Fibroblast of peridontal ligament (primary cell): ENCODE data around the gene ENOPH1.

ENCODE experiments used
- DNase-seq: peaks from one replicate; pipeline ENCODE4 v3.0.0-alpha.2; 2010; ENCODE audit errors: extremely low read depth

The ENOPH1 gene

GRCh38 chr4:82428526-82428968 is 1.8 kb upstream of the ENOPH1 start:
- no peak for DNase-seq

GRCh38 chr4:82428969-82429727 is 1.2 kb upstream of the ENOPH1 start:
- DNase-seq = peak; percentile 86

GRCh38 chr4:82429728-82430192 is 630 bp upstream of the ENOPH1 start:
- no peak for DNase-seq

GRCh38 chr4:82430964-82431745 is 765 bp downstream of the ENOPH1 start:
- peak; percentile 33 for DNase-seq

GRCh38 chr4:82431831-82432230 is 1.4 kb downstream of the ENOPH1 start:
- DNase-seq = no peak

GRCh38 chr4:82432596-82432995 is 2.2 kb downstream of the ENOPH1 start:
- no peak for DNase-seq

- DNase-seq = no peak
These were observed 3.4 kb downstream of the ENOPH1 start for GRCh38 chr4:82433791-82434190.

- DNase-seq = no peak
These were observed 4.6 kb downstream of the ENOPH1 start for GRCh38 chr4:82434949-82435348.

GRCh38 chr4:82436130-82436529 is 5.7 kb downstream of the ENOPH1 start:
- no peak for DNase-seq

GRCh38 chr4:82436780-82437179 is 6.4 kb downstream of the ENOPH1 start:
- DNase-seq = no peak

GRCh38 chr4:82437285-82438005 is 7.1 kb downstream of the ENOPH1 start:
- peak; percentile 44 for DNase-seq

GRCh38 chr4:82439088-82439487 is 8.7 kb downstream of the ENOPH1 start:
- no peak for DNase-seq

GRCh38 chr4:82447886-82448285 is 17.5 kb downstream of the ENOPH1 start:
- DNase-seq = no peak

- DNase-seq = no peak
These were observed 20.8 kb downstream of the ENOPH1 start for GRCh38 chr4:82450966-82451755.

- no peak for DNase-seq
These were observed 21.6 kb downstream of the ENOPH1 start for GRCh38 chr4:82452026-82452425.

GRCh38 chr4:82457266-82457665 is 26.9 kb downstream of the ENOPH1 start:
- DNase-seq = no peak

- no peak for DNase-seq
These were observed 28.3 kb downstream of the ENOPH1 start for GRCh38 chr4:82458729-82459128.

- DNase-seq = no peak
These were observed 31.3 kb downstream of the ENOPH1 start for GRCh38 chr4:82461710-82462109.

GRCh38 chr4:82462415-82462831 is 32.0 kb downstream of the ENOPH1 start:
- DNase-seq = peak; percentile 94

GRCh38 chr4:82463221-82463620 is 32.8 kb downstream of the ENOPH1 start:
- DNase-seq = no peak

GRCh38 chr4:82467471-82467870 is 37.1 kb downstream of the ENOPH1 start:
- peak; percentile 18 for DNase-seq
